HG02840 (cell line): ENCODE data around the gene ZSCAN5C.

Experiments used
- ATAC-seq: cut with Tn5 transposase; IDR thresholded peaks from one replicate; pipeline ENCODE4 v1.9.1; 2021; ENCODE audit warnings: mild to moderate bottlenecking, moderate library complexity, moderate number of reproducible peaks; ENCODE audit not compliant: unreplicated experiment, low FRiP score

ZSCAN5C gene

GRCh38 chr19:56258272-56258671, 56.2 kb downstream of the ZSCAN5C start:
- ATAC-seq = no peak
